Measurements from ENCODE around the gene SUPT20H.

DNA sequence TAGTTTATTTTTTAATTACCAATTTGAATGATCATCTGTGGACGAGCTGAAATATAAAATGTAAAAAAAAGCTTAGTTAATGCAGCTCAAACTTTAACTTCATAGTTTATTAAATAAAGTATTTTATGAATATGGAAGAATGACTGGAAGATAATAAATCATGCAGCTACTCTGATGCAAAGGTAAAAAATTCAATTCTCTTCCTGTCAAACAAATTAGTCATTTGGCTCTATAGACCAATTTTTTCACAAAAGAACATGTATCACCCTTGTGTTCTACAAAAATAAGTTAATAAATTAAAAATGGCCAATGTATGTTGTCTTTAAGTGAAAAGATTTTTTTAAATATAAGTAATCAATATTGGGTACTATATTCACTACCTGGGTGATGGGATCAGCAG is 32.7 kb downstream of the SUPT20H start:
- TF ChIP-seq ZNF317 (CRISPR knock-in tag; IDR thresholded peaks at IDR 0.05) (no peak), FOXA3 (CRISPR knock-in tag; IDR thresholded peaks at IDR 0.05) (no peak), ZNF589 (CRISPR knock-in tag; conservative IDR thresholded peaks at IDR 0.05) (no peak), ASH2L (IDR thresholded peaks at IDR 0.05; ENCODE audit: insufficient read length, low read depth, low read length) (no peak), RXRA (CRISPR knock-in tag; IDR thresholded peaks at IDR 0.05) (no peak), ZNF282 (IDR thresholded peaks at IDR 0.05; ENCODE audit: partially characterized antibody) (no peak), HDAC1 (CRISPR knock-in tag; IDR thresholded peaks at IDR 0.05) (no peak), MTA1 (CRISPR knock-in tag; IDR thresholded peaks at IDR 0.05; ENCODE audit: borderline replicate concordance) (no peak), CHD4 (IDR thresholded peaks at IDR 0.05; ENCODE audit: borderline replicate concordance, low read length) (no peak), POLR2AphosphoS5 (IDR thresholded peaks at IDR 0.05; ENCODE audit: low read depth, low read length) (no peak)
- TF ChIP-seq, protein P1, sequence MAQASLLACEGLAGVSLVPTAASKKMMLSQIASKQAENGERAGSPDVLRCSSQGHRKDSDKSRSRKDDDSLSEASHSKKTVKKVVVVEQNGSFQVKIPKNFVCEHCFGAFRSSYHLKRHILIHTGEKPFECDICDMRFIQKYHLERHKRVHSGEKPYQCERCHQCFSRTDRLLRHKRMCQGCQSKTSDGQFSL (CRISPR knock-in tag; IDR thresholded peaks at IDR 0.05): no peak
- TF ChIP-seq, protein P2, sequence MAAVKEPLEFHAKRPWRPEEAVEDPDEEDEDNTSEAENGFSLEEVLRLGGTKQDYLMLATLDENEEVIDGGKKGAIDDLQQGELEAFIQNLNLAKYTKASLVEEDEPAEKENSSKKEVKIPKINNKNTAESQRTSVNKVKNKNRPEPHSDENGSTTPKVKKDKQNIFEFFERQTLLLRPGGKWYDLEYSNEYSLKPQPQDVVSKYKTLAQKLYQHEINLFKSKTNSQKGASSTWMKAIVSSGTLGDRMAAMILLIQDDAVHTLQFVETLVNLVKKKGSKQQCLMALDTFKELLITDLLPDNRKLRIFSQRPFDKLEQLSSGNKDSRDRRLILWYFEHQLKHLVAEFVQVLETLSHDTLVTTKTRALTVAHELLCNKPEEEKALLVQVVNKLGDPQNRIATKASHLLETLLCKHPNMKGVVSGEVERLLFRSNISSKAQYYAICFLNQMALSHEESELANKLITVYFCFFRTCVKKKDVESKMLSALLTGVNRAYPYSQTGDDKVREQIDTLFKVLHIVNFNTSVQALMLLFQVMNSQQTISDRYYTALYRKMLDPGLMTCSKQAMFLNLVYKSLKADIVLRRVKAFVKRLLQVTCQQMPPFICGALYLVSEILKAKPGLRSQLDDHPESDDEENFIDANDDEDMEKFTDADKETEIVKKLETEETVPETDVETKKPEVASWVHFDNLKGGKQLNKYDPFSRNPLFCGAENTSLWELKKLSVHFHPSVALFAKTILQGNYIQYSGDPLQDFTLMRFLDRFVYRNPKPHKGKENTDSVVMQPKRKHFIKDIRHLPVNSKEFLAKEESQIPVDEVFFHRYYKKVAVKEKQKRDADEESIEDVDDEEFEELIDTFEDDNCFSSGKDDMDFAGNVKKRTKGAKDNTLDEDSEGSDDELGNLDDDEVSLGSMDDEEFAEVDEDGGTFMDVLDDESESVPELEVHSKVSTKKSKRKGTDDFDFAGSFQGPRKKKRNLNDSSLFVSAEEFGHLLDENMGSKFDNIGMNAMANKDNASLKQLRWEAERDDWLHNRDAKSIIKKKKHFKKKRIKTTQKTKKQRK (IDR thresholded peaks at IDR 0.05; ENCODE audit: low read length): no peak
